Measurements from ENCODE around the gene POLR3A.

DNA sequence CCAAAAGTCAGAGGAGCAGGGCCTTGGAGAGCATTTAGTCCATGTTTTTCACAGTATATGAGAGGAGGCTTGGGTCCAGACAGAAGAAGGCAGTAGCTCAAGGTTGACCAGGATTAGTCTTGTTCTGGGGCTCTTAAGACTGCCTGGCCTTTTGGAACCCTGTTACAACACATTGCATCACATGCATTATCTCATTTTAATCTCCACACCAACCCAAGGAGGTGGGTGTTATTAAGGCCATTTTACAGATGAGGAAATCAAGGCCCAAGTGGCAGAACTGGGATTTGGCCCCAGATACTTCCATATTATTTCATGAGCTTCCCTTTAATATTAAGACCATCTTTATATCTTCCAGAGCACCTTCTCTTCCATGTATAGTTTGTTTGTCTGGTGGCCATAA lies 43.2 kb upstream of the POLR3A start:
- TF ChIP-seq, protein P1, sequence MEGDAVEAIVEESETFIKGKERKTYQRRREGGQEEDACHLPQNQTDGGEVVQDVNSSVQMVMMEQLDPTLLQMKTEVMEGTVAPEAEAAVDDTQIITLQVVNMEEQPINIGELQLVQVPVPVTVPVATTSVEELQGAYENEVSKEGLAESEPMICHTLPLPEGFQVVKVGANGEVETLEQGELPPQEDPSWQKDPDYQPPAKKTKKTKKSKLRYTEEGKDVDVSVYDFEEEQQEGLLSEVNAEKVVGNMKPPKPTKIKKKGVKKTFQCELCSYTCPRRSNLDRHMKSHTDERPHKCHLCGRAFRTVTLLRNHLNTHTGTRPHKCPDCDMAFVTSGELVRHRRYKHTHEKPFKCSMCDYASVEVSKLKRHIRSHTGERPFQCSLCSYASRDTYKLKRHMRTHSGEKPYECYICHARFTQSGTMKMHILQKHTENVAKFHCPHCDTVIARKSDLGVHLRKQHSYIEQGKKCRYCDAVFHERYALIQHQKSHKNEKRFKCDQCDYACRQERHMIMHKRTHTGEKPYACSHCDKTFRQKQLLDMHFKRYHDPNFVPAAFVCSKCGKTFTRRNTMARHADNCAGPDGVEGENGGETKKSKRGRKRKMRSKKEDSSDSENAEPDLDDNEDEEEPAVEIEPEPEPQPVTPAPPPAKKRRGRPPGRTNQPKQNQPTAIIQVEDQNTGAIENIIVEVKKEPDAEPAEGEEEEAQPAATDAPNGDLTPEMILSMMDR (conservative IDR thresholded peaks at IDR 0.05 in 1 of 2, IDR thresholded peaks at IDR 0.05 in 1 of 2; ENCODE audit: extremely low read depth in 1 of 2, insufficient read depth in 1 of 2, low read depth in 1 of 2, low read length in 2 of 2), result no peak
- TF ChIP-seq EZH2 (IDR thresholded peaks at IDR 0.05; ENCODE audit: borderline replicate concordance, low read length), result no peak
